Breast epithelium (tissue), 4 donors: ENCODE results near the gene COQ8B. TPM values are rescaled to one million over a fixed set of nuclear protein-coding genes. Genes with fewer than 3 reads are reported as not detected.
"Not testable (repeated sequence)": the region's sequence is repeated elsewhere in the genome, so short reads cannot be mapped to it uniquely, and the experiment has no call there.

Experiments used
- DNase-seq, 2 donors: peaks; one replicate each; pipeline ENCODE4 v3.0.0-alpha.2; 2019; ENCODE audit warnings: low spot score in 2 of 2
- H3K27ac ChIP-seq, 2 donors: fragments of 200-600 bp; sonication (generic) in 1 of 2; one replicate each; pipeline ENCODE4 v1.5.1; 2016 to 2019; ENCODE audit warnings: mild to moderate bottlenecking in 1 of 2
- H3K27me3 ChIP-seq, 2 donors: fragments of 200-600 bp; sonication (generic) in 1 of 2; one replicate each; pipeline versions ENCODE4 v1.5.1 to v1.6.0; 2017 to 2019; ENCODE audit warnings: control low read depth in 1 of 2, mild to moderate bottlenecking in 1 of 2
- H3K36me3 ChIP-seq: fragments of 200-600 bp; one replicate; pipeline ENCODE4 v1.5.1; 2019
- H3K4me1 ChIP-seq, 2 donors: fragments of 200-600 bp; sonication (generic); one replicate each; pipeline ENCODE4 v1.5.1; 2016 to 2019; ENCODE audit warnings: control low read depth in 1 of 2
- H3K4me3 ChIP-seq, 3 donors: fragments of 200-600 bp; sonication (generic); 1 replicate in 2 of 3; 2 replicates in 1 of 3; pipeline ENCODE4 v1.5.1; 2016 to 2019; ENCODE audit warnings: mild to moderate bottlenecking in 3 of 3, moderate library complexity in 2 of 3
- H3K9me3 ChIP-seq, 2 donors: fragments of 200-600 bp; sonication (generic) in 1 of 2; one replicate each; pipeline ENCODE4 v1.5.1; 2016 to 2019; ENCODE audit warnings: control low read depth in 1 of 2
- POLR2A ChIP-seq: fragments of 450-650 bp; IDR thresholded peaks from one replicate; pipeline ENCODE4 v1.6.1; 2016; ENCODE audit warnings: antibody characterized with exemption, mild to moderate bottlenecking, moderate library complexity
- POLR2AphosphoS5 ChIP-seq, 3 donors: sonication (generic); formaldehyde crosslinking; IDR thresholded peaks; one replicate each; pipeline ENCODE4 v1.6.1; 2017; ENCODE audit warnings: antibody characterized with exemption in 3 of 3
- intact Hi-C: fragments of 100-400 bp; cut with DNase I; formaldehyde crosslinking; loops from one replicate; pipeline ENCODE4 v1.15.1; 2023; ENCODE audit warnings: low total_unique reads
- total RNA-seq, 3 donors: library from RNA; depleted of rRNA; stranded (reverse); fragments of >200 nt; gene quantifications; one replicate each; pipeline ENCODE4 v1.1.0, GENCODE V29; 2016
- TF ChIP-seq, protein P1 (sequence below), 3 donors: fragments of 450-650 bp; IDR thresholded peaks; one replicate each; pipeline ENCODE4 v1.5.1; 2016 to 2017; ENCODE audit warnings: antibody characterized with exemption in 3 of 3, mild to moderate bottlenecking in 3 of 3, moderate library complexity in 3 of 3

COQ8B gene
- 10 to 100 TPM; 28.2 to 50.8 (median 45.7) TPM for total RNA-seq

DNA sequence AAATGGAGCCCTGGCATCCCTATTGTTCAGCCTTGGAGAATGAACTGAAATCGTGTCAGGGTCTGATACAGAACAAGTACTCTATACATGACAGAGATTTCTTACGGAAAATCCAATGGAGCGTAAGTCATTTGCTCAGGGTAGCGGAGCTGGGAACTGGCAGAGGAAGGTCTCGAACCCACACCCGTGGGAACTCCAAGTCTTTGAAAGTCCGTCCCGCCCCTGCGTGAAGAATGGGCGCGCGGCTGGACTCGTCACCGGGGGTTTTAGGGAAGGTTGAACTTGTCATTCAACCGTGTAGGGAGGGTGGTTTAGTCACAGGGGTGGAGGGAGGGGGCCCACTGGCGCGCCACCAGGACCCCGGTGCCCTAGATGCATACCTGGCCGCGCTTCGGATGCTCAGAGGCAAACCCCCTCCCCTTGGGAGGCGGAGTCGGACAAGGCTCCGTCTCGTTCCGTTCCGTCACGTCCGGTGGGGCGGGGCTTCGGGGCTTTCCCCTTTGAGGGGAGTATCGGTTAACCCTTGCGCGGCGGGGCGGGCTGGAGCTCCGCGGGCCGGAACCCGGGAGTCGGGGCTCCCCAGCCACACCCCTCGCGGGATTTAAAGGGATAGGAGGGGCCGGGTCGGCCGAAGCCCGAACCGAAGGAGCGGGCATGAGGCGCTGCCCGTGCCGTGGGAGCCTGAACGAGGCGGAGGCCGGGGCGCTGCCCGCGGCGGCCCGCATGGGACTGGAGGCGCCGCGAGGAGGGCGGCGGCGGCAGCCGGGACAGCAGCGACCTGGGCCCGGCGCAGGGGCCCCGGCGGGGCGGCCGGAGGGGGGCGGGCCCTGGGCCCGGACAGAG lies at the start of gene COQ8B, which contains the start of gene ITPKC:
COQ8B (minus strand) TSS at position 405 of the 843 bp plus-strand sequence. CDS start 2,254 bp downstream, outside the sequence.
ITPKC (plus strand) TSS at position 631 of the 843 bp plus-strand sequence; CDS start at position 655, 24 bp downstream.
- peak; percentile 99 to 100 for DNase-seq
- intact Hi-C loops, result no loop called here
- peak within 1 kb of the TSS; percentile 86 to 94 (median 91) for H3K4me3 ChIP-seq
- H3K4me1 ChIP-seq, result peaks cover 0 to 8% of the 10 kb centered on the region in 2 donors
- H3K27me3 ChIP-seq, result no peaks in the 10 kb centered on the region
- TF ChIP-seq, protein P1, sequence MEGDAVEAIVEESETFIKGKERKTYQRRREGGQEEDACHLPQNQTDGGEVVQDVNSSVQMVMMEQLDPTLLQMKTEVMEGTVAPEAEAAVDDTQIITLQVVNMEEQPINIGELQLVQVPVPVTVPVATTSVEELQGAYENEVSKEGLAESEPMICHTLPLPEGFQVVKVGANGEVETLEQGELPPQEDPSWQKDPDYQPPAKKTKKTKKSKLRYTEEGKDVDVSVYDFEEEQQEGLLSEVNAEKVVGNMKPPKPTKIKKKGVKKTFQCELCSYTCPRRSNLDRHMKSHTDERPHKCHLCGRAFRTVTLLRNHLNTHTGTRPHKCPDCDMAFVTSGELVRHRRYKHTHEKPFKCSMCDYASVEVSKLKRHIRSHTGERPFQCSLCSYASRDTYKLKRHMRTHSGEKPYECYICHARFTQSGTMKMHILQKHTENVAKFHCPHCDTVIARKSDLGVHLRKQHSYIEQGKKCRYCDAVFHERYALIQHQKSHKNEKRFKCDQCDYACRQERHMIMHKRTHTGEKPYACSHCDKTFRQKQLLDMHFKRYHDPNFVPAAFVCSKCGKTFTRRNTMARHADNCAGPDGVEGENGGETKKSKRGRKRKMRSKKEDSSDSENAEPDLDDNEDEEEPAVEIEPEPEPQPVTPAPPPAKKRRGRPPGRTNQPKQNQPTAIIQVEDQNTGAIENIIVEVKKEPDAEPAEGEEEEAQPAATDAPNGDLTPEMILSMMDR (IDR thresholded peaks at IDR 0.05), result peak in 1 of 3 donors; percentile 53
- TF ChIP-seq POLR2A, result peak; percentile 79
- peak; percentile 78 to 95 (median 80) for TF ChIP-seq POLR2AphosphoS5 (IDR thresholded peaks at IDR 0.05)
- no peaks in the 10 kb centered on the region for H3K36me3 ChIP-seq
- peak within 1 kb of the TSS; percentile 94 to 99 for H3K27ac ChIP-seq
- no peaks in the 10 kb centered on the region for H3K9me3 ChIP-seq

DNA sequence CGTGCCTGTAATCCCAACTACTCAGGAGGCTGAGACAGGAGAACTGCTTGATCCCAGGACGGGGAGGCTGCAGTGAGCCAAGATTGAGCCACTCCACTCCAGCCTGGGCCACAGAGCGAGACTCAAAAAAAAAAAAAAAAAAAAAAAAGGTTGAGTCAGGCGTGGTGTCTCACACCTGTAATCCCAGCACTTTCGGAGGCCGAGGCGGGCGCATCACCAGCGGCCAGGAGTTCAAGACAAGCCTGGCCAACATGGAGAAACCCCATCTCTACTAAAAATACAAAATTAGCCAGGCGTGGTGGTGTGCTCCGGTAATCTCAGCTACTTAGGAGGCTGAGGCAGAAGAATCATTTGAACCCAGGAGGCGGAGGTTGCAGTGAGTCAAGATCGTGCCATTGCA lies 49.7 kb upstream of the COQ8B start:
- H3K27me3 ChIP-seq, DNase-seq, H3K4me3 ChIP-seq, H3K4me1 ChIP-seq, H3K9me3 ChIP-seq, intact Hi-C loops, H3K27ac ChIP-seq: not testable (repeated sequence)
- H3K36me3 ChIP-seq, result peaks cover 13% of the 10 kb centered on the region

DNA sequence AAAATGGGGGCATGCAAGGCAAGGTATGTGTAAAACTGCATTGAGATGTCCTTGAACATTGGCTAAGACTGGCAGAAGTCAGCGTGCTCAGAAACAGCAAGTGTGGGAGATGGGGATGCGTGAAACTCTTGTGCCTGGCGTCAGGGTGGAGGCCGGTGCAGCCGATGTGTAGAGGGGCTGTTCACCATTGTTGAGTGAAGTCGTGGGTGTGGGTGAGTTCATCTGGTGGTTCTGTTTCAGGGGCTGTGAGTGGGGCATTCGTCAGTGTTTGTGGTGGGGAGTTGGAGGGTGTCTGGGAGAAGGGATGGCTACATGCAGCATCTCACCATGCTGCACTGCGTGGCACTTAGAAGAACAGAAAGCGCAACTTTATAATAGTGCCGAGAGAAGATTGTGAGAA lies 47.3 kb upstream of the COQ8B start:
- no peaks in the 10 kb centered on the region for H3K9me3 ChIP-seq
- TF ChIP-seq POLR2AphosphoS5 (IDR thresholded peaks at IDR 0.05), result no peak
- TF ChIP-seq, protein P1 (IDR thresholded peaks at IDR 0.05), result no peak
- no peak for TF ChIP-seq POLR2A
- intact Hi-C loops, result no loop called here
- no peaks in the 10 kb centered on the region for H3K4me1 ChIP-seq
- DNase-seq, result no peak
- peaks cover 22% of the 10 kb centered on the region for H3K36me3 ChIP-seq
- H3K4me3 ChIP-seq, result no peak overlapping the region
- no peaks in the 10 kb centered on the region for H3K27me3 ChIP-seq
- no peak overlapping the region for H3K27ac ChIP-seq

DNA sequence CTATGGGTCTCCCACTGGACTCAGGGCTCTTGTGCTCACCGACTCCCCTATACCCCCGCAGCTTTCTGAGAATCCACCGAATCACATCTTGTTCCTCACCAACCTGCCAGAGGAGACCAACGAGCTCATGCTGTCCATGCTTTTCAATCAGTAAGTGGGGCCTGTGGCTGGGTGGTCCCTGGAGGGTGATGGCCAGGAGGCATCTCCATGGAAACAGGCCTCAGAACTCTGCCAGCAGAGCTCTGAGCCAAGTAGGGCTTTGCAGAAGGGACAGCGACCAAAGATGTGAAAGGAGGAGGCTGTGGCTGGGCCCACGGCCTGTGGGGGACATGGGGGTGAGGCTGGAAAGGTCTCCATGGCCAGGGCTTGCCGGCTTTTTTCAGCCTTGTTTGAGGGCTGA lies 46.8 kb upstream of the COQ8B start:
- H3K36me3 ChIP-seq, result peaks cover 22% of the 10 kb centered on the region
- H3K4me1 ChIP-seq, result no peaks in the 10 kb centered on the region
- H3K9me3 ChIP-seq, result no peaks in the 10 kb centered on the region
- no peak for DNase-seq
- no peaks in the 10 kb centered on the region for H3K27me3 ChIP-seq
- no peak overlapping the region for H3K4me3 ChIP-seq
- intact Hi-C loops, result no loop called here
- H3K27ac ChIP-seq, result no peak overlapping the region
- TF ChIP-seq, protein P1 (IDR thresholded peaks at IDR 0.05), result no peak
- TF ChIP-seq POLR2AphosphoS5 (IDR thresholded peaks at IDR 0.05), result no peak
- no peak for TF ChIP-seq POLR2A

DNA sequence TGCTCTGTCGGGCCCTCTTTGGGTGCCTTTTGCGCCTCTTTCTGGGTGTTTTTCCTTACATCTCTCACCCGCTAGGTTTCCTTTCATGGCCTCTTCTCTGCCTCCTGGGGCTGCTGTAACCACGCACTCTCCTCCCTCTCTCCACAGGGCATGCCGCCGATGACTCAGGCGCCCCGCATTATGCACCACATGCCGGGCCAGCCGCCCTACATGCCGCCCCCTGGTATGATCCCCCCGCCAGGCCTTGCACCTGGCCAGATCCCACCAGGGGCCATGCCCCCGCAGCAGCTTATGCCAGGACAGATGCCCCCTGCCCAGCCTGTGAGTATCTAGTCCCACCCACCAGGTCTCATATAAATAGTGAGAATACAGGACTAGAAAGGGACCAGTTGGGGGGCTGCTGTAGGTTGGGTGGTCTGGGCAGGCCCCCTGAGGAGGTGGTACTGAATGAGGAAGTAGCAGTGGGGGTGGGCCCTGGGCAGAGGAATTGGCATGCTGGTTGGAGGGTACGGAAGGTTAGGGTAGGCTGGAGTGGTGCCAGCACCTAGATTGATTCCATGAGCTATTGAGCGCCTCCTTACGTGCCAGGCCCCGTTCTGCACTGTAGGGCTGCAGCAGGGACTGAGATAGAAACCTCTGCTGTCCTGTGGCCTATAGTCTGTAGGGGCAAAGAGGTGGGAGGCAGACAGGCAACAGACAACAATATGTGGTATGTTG lies 46.2 kb upstream of the COQ8B start:
- intact Hi-C loops, result no loop called here
- Histone ChIP-seq H3K36me3 (peaks cover 22% of the 10 kb centered on the region), H3K9me3 (no peaks in the 10 kb centered on the region), H3K4me1 (no peaks in the 10 kb centered on the region), H3K27ac (peak overlapping the region in 1 of 2 donors; percentile 19), H3K27me3 (no peaks in the 10 kb centered on the region), H3K4me3 (no peak overlapping the region)
- DNase-seq, result no peak
- TF ChIP-seq POLR2A, result no peak
- TF ChIP-seq, protein P1 (IDR thresholded peaks at IDR 0.05), result no peak
- no peak for TF ChIP-seq POLR2AphosphoS5 (IDR thresholded peaks at IDR 0.05)
